HG03139 (cell line): Measurements from ENCODE around the gene LCN10.
"Not testable (repeated sequence)": the region's sequence is repeated elsewhere in the genome, so short reads cannot be mapped to it uniquely, and the experiment has no call there.

Experiments used
- ATAC-seq: cut with Tn5 transposase; IDR thresholded peaks from one replicate; pipeline ENCODE4 v1.9.1; 2021; ENCODE audit not compliant: unreplicated experiment

The LCN10 gene

GRCh38 chr9:136755302-136756133 lies 12.8 kb upstream of the LCN10 start:
- not testable (repeated sequence) for ATAC-seq

GRCh38 chr9:136754626-136755301 lies 12.0 kb upstream of the LCN10 start:
- no peak for ATAC-seq

- ATAC-seq, result no peak
These were observed 11.4 kb upstream of the LCN10 start for GRCh38 chr9:136754059-136754572.

- no peak for ATAC-seq
These were observed 10.8 kb upstream of the LCN10 start for GRCh38 chr9:136753371-136754058.

- no peak for ATAC-seq
These were observed 9.1 kb upstream of the LCN10 start for GRCh38 chr9:136751814-136752213.

- ATAC-seq, result no peak
These were observed 8.5 kb upstream of the LCN10 start for GRCh38 chr9:136751244-136751643.

- no peak for ATAC-seq
These were observed 7.8 kb upstream of the LCN10 start for GRCh38 chr9:136750526-136750925.

- ATAC-seq, result no peak
These were observed 6.2 kb upstream of the LCN10 start for GRCh38 chr9:136748666-136749611.

GRCh38 chr9:136748201-136748600 lies 5.5 kb upstream of the LCN10 start, which contains the start of gene LCN6:
LCN6 (minus strand) TSS chr9:136748525; CDS start chr9:136748483, 42 bp downstream.
- ATAC-seq, result no peak

- ATAC-seq, result no peak
These were observed 4.7 kb upstream of the LCN10 start for GRCh38 chr9:136747161-136748060.

- no peak for ATAC-seq
These were observed 3.9 kb upstream of the LCN10 start for GRCh38 chr9:136746621-136747020.

GRCh38 chr9:136746155-136746490 lies 3.4 kb upstream of the LCN10 start:
- ATAC-seq, result no peak

- ATAC-seq, result no peak
These were observed 2.8 kb upstream of the LCN10 start for GRCh38 chr9:136745389-136746154.

GRCh38 chr9:136744773-136745172 lies 2.0 kb upstream of the LCN10 start:
- ATAC-seq, result no peak

GRCh38 chr9:136743639-136744211 lies 985 bp upstream of the LCN10 start:
- ATAC-seq, result no peak

- ATAC-seq, result no peak
These were observed 713 bp downstream of the LCN10 start for GRCh38 chr9:136741883-136742571.

GRCh38 chr9:136740971-136741882 lies 1.5 kb downstream of the LCN10 start:
- ATAC-seq, result no peak
